Heart right ventricle (tissue), 16 donors: ENCODE measurements around the gene CACNA2D1. TPM values are rescaled to one million over a fixed set of nuclear protein-coding genes. Genes with fewer than 3 reads are reported as not detected.

Experiments used
- ATAC-seq, 8 donors: fragments of 200-7000 bp; cut with Tn5 transposase; one replicate each; pipeline ENCODE4 v1.9.1; 2020; ENCODE audit warnings: mild to moderate bottlenecking in 8 of 8, moderate library complexity in 8 of 8, moderate number of reproducible peaks in 1 of 8
- DNase-seq, 2 donors: peaks; one replicate each; pipeline ENCODE4 v3.0.0-alpha.2; 2020
- H3K27ac ChIP-seq, 10 donors: fragments of 200-600 bp; sonication (generic) in 2 of 10; one replicate each; pipeline versions ENCODE4 v1.5.0 to v1.8.0; 2020 to 2022; ENCODE audit warnings: mild to moderate bottlenecking in 3 of 10
- H3K27me3 ChIP-seq, 7 donors: fragments of 200-600 bp; one replicate each; pipeline ENCODE4 v1.8.0; 2021 to 2022; ENCODE audit warnings: mild to moderate bottlenecking in 2 of 7
- H3K36me3 ChIP-seq, 9 donors: fragments of 200-600 bp; sonication (generic) in 1 of 9; one replicate each; pipeline versions ENCODE4 v1.5.0 to v1.8.0; 2020 to 2022; ENCODE audit warnings: mild to moderate bottlenecking in 2 of 9
- H3K4me1 ChIP-seq, 9 donors: fragments of 200-600 bp; sonication (generic) in 1 of 9; one replicate each; pipeline versions ENCODE4 v1.5.0 to v1.8.0; 2020 to 2022; ENCODE audit warnings: mild to moderate bottlenecking in 4 of 9
- H3K4me3 ChIP-seq, 10 donors: fragments of 200-600 bp; sonication (generic) in 2 of 10; one replicate each; pipeline versions ENCODE4 v1.5.0 to v1.8.0; 2020 to 2022; ENCODE audit warnings: mild to moderate bottlenecking in 7 of 10, moderate library complexity in 2 of 10
- H3K9me3 ChIP-seq, 11 donors: fragments of 200-600 bp in 10 of 11; sonication (generic) in 2 of 11; one replicate each; pipeline versions ENCODE4 v1.5.0 to v1.8.0; 2013 to 2022; ENCODE audit warnings: mild to moderate bottlenecking in 2 of 11, control low read depth in 1 of 11, moderate library complexity in 1 of 11
- WGBS, 2 donors: extraction: QIAGEN DNeasy Blood & Tissue Kit; methylation state at CpG; one replicate each; pipeline ENCODE4 v1.1.7; 2013; ENCODE audit warnings: inconsistent platforms in 1 of 2; 5-methylcytosine and 5-hydroxymethylcytosine counted together
- intact Hi-C, 10 donors: fragments of 100-400 bp; cut with DNase I; formaldehyde crosslinking; loops; one replicate each; pipeline versions ENCODE4 v1.11.1 to v1.14.2; 2022
- polyA plus RNA-seq, 2 donors: library from polyadenylated mRNA; stranded (reverse); fragments of 200-250 nt; gene quantifications; one replicate each; pipeline ENCODE4 v1.2.3, GENCODE V29; 2013
- total RNA-seq, 10 donors: library from RNA; stranded (reverse); fragmentation: NEBNext Ultra II Directional in 3 of 10; extraction: Animal tissue kit (Norgen Biotek cat#: 25700) in 3 of 10; gene quantifications; one replicate each; pipeline versions ENCODE4 v1.2.1 to v1.2.4, GENCODE V29; 2021 to 2023
- TF ChIP-seq, protein P1 (sequence below), 9 donors: fragments of 200-600 bp; sonication (generic) in 2 of 9; IDR thresholded peaks; one replicate each; pipeline versions ENCODE4 v1.5.0 to v1.8.0; 2021 to 2022; ENCODE audit warnings: antibody characterized with exemption in 9 of 9, mild to moderate bottlenecking in 5 of 9, moderate library complexity in 1 of 9
- donor health status: Arrhythmogenic right ventricular cardiomyopathy.
- donor health status: ischemic (EF 13 %, LVEDD 7.1; RV severe dilation, severe dysfunction).
- donor health status: healthy with polysubstance abuse.
- donor health status: DM: no; HTN: yes; CAD: no.
- donor health status: DM: no; HTN: no; CAD: no.
- donor health status: ischemic (EF 25% LVEDD 6.9; RV normal size, moderate dysfunction).
- donor health status: ischemic (EF 25% LVEDD 5.7; RV mildly dilated, moderate dysfunction).
- donor health status: healthy.
- donor health status: DM: yes; HTN: yes; CAD: no.
- donor health status: Ischemic cardiomyopathy.
- donor health status: ischemic (EF 35%, LVEDD 5.7; RV mildly dilated, moderate dysfunction).
- donor health status: nonischemic (EF 11% LVEDD 7.7; RV severe dilation, severe dysfunction).
- donor health status: DM: yes; HTN: yes; CAD: no.
- donor health status: PGD.
- donor health status: ischemic (EF 29% LVEDD 5.4; RV normal size, mild dysfunction).
- donor health status: nonischemic (EF 23%, LVEDD 6.1; RV moderate dilation, normal function).

CACNA2D1 gene
- total and polyA plus RNA-seq, 12 donors = 7.0 to 131 (median 69.3) TPM

DNA sequence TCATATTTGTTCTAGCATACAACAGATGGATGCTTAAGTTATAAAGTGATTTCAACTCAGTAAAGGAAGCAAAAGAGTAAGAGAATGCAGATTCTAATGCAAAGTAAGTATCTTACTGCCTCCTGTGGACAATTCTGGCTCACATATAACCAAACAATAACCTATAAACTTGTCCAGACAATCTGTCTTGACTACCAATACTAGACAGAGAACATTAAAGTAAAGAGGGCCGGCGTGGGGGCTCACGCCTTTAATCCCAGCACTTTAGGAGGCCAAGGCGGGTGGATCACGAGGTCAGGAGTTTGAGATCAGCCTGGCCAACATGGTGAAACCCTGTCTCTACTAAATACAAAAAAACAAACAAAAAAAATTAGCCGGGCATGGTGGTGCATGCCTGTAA, 329.3 kb downstream of the CACNA2D1 start:
- H3K4me1 ChIP-seq = peaks cover 0 to 8% (median 0%) of the 10 kb centered on the region in 9 donors
- H3K4me3 ChIP-seq = no peak overlapping the region
- no peaks in the 10 kb centered on the region for H3K27me3 ChIP-seq
- intact Hi-C loops = no loop called here
- no peak for ATAC-seq
- H3K9me3 ChIP-seq = no peaks in the 10 kb centered on the region
- H3K36me3 ChIP-seq = peaks cover 0 to 13% (median 0%) of the 10 kb centered on the region in 9 donors
- WGBS, 2 donors = 92 to 95% methylated on average over 6 of the region's 6 CpGs
- no peak overlapping the region for H3K27ac ChIP-seq
- TF ChIP-seq, protein P1, sequence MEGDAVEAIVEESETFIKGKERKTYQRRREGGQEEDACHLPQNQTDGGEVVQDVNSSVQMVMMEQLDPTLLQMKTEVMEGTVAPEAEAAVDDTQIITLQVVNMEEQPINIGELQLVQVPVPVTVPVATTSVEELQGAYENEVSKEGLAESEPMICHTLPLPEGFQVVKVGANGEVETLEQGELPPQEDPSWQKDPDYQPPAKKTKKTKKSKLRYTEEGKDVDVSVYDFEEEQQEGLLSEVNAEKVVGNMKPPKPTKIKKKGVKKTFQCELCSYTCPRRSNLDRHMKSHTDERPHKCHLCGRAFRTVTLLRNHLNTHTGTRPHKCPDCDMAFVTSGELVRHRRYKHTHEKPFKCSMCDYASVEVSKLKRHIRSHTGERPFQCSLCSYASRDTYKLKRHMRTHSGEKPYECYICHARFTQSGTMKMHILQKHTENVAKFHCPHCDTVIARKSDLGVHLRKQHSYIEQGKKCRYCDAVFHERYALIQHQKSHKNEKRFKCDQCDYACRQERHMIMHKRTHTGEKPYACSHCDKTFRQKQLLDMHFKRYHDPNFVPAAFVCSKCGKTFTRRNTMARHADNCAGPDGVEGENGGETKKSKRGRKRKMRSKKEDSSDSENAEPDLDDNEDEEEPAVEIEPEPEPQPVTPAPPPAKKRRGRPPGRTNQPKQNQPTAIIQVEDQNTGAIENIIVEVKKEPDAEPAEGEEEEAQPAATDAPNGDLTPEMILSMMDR (IDR thresholded peaks at IDR 0.05) = no peak
- no peak for DNase-seq

DNA sequence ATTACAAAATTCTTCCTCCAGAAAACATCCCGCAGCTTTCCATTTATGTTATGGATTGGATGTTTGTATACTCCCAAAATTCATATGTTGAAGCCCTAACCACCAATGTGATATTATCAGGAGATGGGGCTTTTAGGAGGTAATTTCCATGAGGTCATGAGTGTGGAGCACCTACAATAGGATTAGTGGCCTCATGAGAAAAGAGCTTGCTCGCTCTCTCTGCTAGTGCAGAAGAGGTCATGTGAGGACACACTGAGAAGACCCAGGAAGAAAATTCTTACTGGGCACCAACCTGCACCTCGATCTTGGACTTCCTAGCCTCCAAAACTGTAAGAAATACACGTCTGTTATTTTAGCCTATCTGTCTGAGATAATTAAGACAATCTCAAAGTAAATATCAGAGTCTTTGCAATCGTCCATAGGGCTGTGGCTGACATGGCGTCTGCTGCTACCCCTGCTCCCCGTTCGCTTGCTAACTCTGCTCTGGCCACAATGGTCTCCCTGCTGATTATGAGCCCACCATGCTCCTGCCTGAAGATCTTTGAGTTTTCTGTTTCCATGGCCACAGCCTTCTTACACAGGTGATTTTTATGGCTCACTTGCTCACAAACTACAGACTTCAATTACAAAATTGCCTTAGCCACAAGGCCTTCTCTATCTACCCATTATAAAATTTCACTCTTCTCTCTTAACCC, 333.3 kb downstream of the CACNA2D1 start:
- 91 to 94% methylated on average over 8 of the region's 8 CpGs for WGBS, 2 donors
- no peak overlapping the region for H3K4me3 ChIP-seq

DNA sequence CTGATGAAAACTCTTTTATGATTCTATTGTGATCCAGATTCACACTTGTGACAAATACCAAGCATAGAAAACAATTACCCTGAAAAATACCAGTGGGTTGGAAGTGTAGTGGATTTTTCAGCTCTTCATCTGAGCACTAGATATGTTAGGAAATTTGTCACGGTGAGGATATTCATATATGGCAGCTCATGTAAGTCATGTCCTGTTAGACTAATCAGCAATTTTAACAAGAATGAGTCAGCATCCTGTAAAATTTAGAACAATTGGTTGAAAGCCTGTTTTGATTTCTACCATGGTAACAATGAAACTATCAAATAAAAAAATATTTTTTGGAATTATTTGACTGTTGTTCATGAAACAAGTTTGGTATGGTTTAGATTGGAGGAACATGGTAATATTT, 334.3 kb downstream of the CACNA2D1 start:
- no peak overlapping the region for H3K4me3 ChIP-seq
- no peaks in the 10 kb centered on the region for H3K9me3 ChIP-seq
- ATAC-seq = peak in 2 of 8 donors; percentile 51 to 70
- WGBS, 2 donors = 42 to 60% methylated on average over 1 of the region's 1 CpG
- intact Hi-C loops = no loop called here
- H3K27ac ChIP-seq = peak overlapping the region in 1 of 10 donors; percentile 57
- TF ChIP-seq, protein P1 (IDR thresholded peaks at IDR 0.05) = no peak
- DNase-seq = no peak
- no peaks in the 10 kb centered on the region for H3K27me3 ChIP-seq
- peaks cover 0 to 25% (median 11%) of the 10 kb centered on the region in 9 donors for H3K4me1 ChIP-seq
- H3K36me3 ChIP-seq = no peaks in the 10 kb centered on the region

More for the DNA sequence above, 333.3 kb downstream of the CACNA2D1 start:
- no peak for ATAC-seq
- Histone ChIP-seq H3K27ac (no peak overlapping the region), H3K4me1 (peaks cover 0 to 25% (median 11%) of the 10 kb centered on the region in 9 donors), H3K9me3 (no peaks in the 10 kb centered on the region), H3K36me3 (no peaks in the 10 kb centered on the region), H3K27me3 (no peaks in the 10 kb centered on the region)
- TF ChIP-seq, protein P1 (IDR thresholded peaks at IDR 0.05) = no peak
- no peak for DNase-seq
- intact Hi-C loops = no loop called here

DNA sequence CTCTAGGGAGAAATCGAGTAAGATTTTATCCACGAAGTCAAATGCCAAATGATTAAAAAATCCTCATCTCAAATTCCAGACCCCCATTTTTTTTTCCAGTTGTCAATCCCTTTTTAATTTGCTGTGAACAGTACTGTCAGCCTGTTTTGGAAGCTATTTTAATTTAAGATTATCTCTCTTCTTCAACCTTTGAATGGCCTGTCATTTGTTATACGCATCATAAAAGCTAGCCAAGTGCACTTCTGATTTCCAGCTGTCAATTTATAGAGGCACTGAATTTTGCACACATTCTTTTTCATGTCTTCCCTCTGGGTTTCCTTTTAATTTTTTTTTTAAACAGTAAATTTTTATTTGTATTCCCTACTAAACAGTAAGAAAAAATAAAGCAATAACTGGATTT, 337.4 kb downstream of the CACNA2D1 start:
- 56 to 72% methylated on average over 3 of the region's 3 CpGs for WGBS, 2 donors
- DNase-seq = no peak

More for the DNA sequence above, 337.4 kb downstream of the CACNA2D1 start:
- H3K36me3 ChIP-seq = no peaks in the 10 kb centered on the region
- H3K27ac ChIP-seq = no peak overlapping the region
- intact Hi-C loops = no loop called here
- H3K4me1 ChIP-seq = peaks cover 0 to 25% (median 11%) of the 10 kb centered on the region in 9 donors
- no peak for ATAC-seq
- H3K27me3 ChIP-seq = no peaks in the 10 kb centered on the region
- no peaks in the 10 kb centered on the region for H3K9me3 ChIP-seq
- TF ChIP-seq, protein P1 (IDR thresholded peaks at IDR 0.05) = no peak
- no peak overlapping the region for H3K4me3 ChIP-seq
